AG04450 (cell line): ENCODE measurements around the gene TPP2. TPM values are rescaled to one million over a fixed set of nuclear protein-coding genes. Genes with fewer than 3 reads are reported as not detected.

Experiments used
- CTCF ChIA-PET: fragments of 300-600, 350-600 bp; formaldehyde crosslinking; extraction: SDS; loops from one replicate; lab custom pipeline; 2022; ENCODE audit warnings: antibody characterized with exemption, inconsistent platforms; lab: Charles Lee
- POLR2A ChIA-PET: fragments of 350-600 bp; formaldehyde crosslinking; extraction: SDS; loops from one replicate; lab custom pipeline; 2021; ENCODE audit warnings: antibody characterized with exemption, inconsistent platforms; lab: Yijun Ruan, JAX
- DNase-seq: peaks from one replicate; pipeline ENCODE4 v3.0.0-alpha.2; 2011; ENCODE audit warnings: low read depth, low spot score
- H3K27ac ChIP-seq: one replicate; pipeline ENCODE4 v1.5.1; 2012; ENCODE audit warnings: low read depth, low read length, control low read depth
- H3K27me3 ChIP-seq: one replicate; pipeline ENCODE4 v1.6.0; 2012; ENCODE audit warnings: low read length; ENCODE audit not compliant: control insufficient read depth, insufficient read depth
- H3K4me3 ChIP-seq: 2 replicates; pipeline ENCODE4 v1.5.1; 2011; ENCODE audit warnings: mild to moderate bottlenecking, low read depth, low read length, control low read depth
- H3K9me3 ChIP-seq: 2 replicates; pipeline ENCODE4 v1.5.1; 2012; ENCODE audit warnings: low read length; ENCODE audit not compliant: control insufficient read depth, insufficient read depth
- polyA plus RNA-seq: library from polyadenylated mRNA; depleted of rRNA; stranded (reverse); fragments of >200 nt; gene quantifications from 2 replicates; pipeline ENCODE4 v1.2.3, GENCODE V29; 2011
- TF ChIP-seq, protein P1 (sequence below): IDR thresholded peaks from 2 replicates; pipeline ENCODE4 v1.5.1; 2011; ENCODE audit warnings: low read depth, low read length, control low read depth, inconsistent platforms

TPP2 gene
- polyA plus RNA-seq, 1 experiment, result 49.8 TPM

DNA sequence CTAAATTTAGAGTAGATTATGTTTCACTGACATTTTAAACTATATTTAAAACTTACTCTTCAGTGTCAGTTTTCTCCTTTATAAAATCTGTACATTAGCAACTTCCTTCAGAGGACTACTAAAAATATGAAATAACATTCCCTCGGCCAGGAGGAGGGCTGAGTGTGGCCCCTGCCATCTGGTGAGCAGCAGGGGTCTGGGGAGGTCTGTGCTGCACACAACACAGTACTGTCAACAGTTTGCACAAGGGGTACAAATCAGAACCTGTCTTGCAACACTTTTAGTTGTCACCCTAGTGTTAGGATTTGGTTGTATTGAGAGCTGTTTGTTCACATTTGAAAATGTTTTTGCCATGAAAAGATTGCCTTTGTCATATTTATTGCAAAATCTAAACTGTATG is 48.9 kb downstream of the TPP2 start:
- DNase-seq, result no peak
- TF ChIP-seq, protein P1, sequence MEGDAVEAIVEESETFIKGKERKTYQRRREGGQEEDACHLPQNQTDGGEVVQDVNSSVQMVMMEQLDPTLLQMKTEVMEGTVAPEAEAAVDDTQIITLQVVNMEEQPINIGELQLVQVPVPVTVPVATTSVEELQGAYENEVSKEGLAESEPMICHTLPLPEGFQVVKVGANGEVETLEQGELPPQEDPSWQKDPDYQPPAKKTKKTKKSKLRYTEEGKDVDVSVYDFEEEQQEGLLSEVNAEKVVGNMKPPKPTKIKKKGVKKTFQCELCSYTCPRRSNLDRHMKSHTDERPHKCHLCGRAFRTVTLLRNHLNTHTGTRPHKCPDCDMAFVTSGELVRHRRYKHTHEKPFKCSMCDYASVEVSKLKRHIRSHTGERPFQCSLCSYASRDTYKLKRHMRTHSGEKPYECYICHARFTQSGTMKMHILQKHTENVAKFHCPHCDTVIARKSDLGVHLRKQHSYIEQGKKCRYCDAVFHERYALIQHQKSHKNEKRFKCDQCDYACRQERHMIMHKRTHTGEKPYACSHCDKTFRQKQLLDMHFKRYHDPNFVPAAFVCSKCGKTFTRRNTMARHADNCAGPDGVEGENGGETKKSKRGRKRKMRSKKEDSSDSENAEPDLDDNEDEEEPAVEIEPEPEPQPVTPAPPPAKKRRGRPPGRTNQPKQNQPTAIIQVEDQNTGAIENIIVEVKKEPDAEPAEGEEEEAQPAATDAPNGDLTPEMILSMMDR, result no peak
- no peak overlapping the region for H3K27ac ChIP-seq
- H3K4me3 ChIP-seq, result no peak overlapping the region
- CTCF ChIA-PET, result no interaction called here
- H3K9me3 ChIP-seq, result no peaks in the 10 kb centered on the region
- POLR2A ChIA-PET, result interaction anchor here (0.6 kb wide), 1 partner anchor 151 kb away, joined by 3 read pairs; no protein-coding TSS in a partner anchor
- no peaks in the 10 kb centered on the region for H3K27me3 ChIP-seq

- H3K27ac ChIP-seq, result no peak overlapping the region
- ChIA-PET CTCF (no interaction called here), POLR2A (no interaction called here)
- no peak for DNase-seq
- no peak overlapping the region for H3K4me3 ChIP-seq
- TF ChIP-seq, protein P1, result no peak
- no peaks in the 10 kb centered on the region for H3K27me3 ChIP-seq
- H3K9me3 ChIP-seq, result no peaks in the 10 kb centered on the region
Observed at GRCh38 chr13:102648046-102648445, 51.3 kb downstream of the TPP2 start.

DNA sequence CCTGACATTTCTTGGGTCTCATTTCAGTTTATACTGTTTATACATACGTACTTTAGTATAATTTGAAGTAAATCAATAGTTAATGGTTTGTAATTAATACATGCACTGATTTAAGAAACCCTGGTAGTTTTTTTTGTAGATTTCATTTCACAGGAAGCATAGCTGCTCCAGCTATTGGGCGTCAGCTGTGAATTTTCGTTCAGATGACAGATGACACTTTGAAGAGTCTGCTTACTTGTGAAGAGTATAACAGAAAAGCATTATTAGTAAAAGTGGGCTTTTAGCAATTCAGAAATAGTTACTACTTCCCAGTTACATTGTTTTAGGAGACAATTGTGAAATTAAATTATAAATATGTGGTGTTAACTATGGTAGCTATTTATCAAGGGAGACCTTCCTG is 53.7 kb downstream of the TPP2 start:
- Histone ChIP-seq H3K9me3 (no peaks in the 10 kb centered on the region), H3K4me3 (no peak overlapping the region), H3K27ac (no peak overlapping the region), H3K27me3 (no peaks in the 10 kb centered on the region)
- TF ChIP-seq, protein P1, result no peak
- CTCF ChIA-PET, result interaction anchor here (4.2 kb wide), 1 partner anchor 58 kb away, joined by 17 read pairs; no protein-coding TSS in a partner anchor
- POLR2A ChIA-PET, result no interaction called here
- DNase-seq, result no peak

GRCh38 chr13:102651392-102651791 is 54.6 kb downstream of the TPP2 start:
- TF ChIP-seq, protein P1, result no peak
- no peaks in the 10 kb centered on the region for H3K27me3 ChIP-seq
- DNase-seq, result no peak
- no peaks in the 10 kb centered on the region for H3K9me3 ChIP-seq
- ChIA-PET CTCF (interaction anchor here (0.7 to 4.2 kb wide), 5 partner anchors 59 to 196 kb away, joined by 3 to 17 read pairs (median 5); partner anchors contain the start of genes BIVM and POGLUT2), POLR2A (interaction anchor here (1.5 kb wide), 2 partner anchors 55 to 195 kb away, joined by 5 to 8 read pairs; partner anchors contain the start of genes ERCC5 and TPP2)
- no peak overlapping the region for H3K4me3 ChIP-seq
- H3K27ac ChIP-seq, result no peak overlapping the region

DNA sequence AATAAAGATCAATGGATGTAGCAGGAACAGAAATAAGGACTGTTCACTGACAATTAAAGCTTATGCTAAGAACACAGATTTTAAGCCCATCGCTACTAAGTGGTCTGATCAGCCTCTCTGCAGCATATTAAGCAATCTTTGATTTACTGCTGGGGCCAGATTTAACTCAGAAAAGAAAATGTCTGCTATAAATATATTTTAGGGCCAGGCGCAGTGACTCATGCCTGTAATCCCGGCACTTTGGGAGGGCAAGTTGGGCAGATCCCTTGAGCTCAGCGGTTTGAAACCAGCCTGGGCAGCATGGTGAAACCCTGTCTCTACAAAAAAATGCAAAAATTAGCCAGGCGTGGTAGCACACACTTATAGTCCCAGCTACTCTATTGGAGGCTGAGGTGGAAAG is 55.1 kb downstream of the TPP2 start:
- ChIA-PET POLR2A (interaction anchor here (1.5 kb wide), 2 partner anchors 56 to 194 kb away, joined by 5 to 8 read pairs; partner anchors contain the start of genes ERCC5 and TPP2), CTCF (interaction anchor here (0.7 to 4.2 kb wide), 5 partner anchors 60 to 196 kb away, joined by 3 to 17 read pairs (median 5); partner anchors contain the start of genes BIVM and POGLUT2)
- TF ChIP-seq, protein P1, result no peak
- no peaks in the 10 kb centered on the region for H3K9me3 ChIP-seq
- no peak overlapping the region for H3K4me3 ChIP-seq
- no peak overlapping the region for H3K27ac ChIP-seq
- H3K27me3 ChIP-seq, result no peaks in the 10 kb centered on the region
- DNase-seq, result no peak
